Activated T-helper 9 cell treated with anti-CD3 and anti-CD28 coated beads, Interleukin-2, amount 50 U/mL, for 16 hours (primary cell): ENCODE measurements around the gene MYO16.

ENCODE experiments used
- DNase-seq: peaks from one replicate; pipeline ENCODE4 v3.0.0-alpha.2; 2020; ENCODE audit warnings: low read depth

Gene MYO16

DNA sequence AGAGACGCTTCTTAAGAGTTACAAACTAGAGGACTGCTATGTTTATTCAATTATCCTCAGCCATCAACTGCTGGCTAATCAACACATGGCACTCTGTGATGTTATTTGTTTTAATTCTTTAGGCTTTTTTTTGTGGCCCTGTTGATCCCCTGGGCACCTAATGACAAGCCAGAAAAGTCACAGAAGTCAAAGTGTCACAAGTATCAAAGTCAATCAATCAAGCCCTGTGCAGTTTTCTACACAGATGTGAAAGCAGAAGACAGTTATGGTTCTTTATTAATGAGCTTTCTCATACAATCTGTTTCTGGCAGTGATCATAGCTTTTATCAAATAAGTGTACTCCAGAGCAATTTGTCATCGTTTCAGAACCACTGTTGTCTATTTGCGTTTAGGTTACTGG lies 34.3 kb downstream of the MYO16 start:
- no peak for DNase-seq

DNA sequence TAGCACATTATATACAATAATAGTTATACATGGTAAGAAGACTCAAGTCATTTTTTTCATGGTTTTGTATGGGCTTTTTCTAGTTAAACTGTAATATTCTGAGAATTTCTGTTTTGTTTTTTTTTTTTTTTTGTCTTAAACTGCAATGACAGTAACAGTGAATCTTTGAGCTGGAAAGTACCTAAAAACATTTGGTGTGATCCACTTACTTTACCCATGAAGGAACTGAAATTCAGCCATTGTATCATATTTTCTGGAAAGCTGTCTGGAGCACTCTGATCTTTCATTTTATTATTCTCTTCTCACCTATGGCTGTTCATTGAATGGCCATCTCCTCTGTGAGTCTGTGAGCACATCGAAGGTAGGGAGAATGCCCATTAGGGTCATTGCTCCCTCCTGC lies 37.8 kb downstream of the MYO16 start:
- no peak for DNase-seq

DNA sequence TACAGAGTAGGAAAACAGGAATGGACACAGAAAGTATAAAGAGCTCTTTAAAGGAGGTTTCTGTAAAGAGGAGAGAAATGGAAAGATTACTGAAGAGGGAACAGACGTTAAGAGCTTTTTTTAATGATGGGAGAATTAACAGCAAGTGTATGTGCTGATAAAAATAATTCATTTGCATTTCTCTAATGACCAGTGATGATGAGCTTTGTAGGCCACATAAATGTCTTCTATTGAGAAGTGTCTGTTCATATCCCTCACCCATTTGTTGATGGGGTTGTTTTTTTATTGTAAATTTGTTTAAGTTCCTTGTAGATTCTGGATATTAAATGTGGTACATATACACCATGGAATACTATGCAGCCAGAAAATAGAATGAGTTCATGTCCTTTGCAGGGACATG lies 40.0 kb downstream of the MYO16 start:
- DNase-seq, result no peak

DNA sequence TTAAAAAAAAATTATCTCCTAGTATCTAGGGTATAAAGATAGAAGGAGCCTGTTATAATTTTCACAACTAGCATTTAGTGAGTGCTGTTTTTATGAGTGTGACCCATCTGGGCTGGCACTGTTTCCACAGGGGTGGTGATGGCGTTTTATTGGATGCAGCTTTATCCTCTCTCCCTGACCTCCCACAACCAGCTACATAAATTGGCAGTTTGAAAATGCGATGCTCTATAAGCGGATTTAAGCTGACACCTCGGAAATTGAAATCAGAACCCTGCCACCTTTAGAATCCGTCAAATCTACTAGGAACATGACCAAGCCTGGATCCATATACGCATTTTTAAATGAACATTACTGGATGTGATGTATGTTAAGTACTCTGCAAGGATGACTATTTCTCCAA lies 44.9 kb downstream of the MYO16 start:
- DNase-seq, result no peak

DNA sequence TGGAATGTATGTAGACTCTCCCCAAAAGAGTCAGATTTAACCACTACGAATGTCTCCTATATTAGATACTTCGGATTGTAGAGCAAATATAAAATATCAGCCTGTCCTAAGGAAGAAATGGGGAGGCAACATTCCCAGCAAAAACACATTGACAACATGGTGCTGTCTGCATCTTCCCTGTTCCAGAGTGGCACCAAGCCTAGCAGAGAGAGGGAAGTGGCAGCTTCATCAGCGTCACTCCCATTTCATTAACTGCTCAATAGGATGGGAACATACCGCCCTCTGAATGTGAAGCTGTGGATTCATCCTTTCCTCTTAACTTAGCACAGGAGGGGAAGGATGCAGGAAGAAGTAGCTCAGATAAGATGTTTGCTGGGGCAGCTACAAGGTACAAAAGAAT lies 45.4 kb downstream of the MYO16 start:
- no peak for DNase-seq

DNA sequence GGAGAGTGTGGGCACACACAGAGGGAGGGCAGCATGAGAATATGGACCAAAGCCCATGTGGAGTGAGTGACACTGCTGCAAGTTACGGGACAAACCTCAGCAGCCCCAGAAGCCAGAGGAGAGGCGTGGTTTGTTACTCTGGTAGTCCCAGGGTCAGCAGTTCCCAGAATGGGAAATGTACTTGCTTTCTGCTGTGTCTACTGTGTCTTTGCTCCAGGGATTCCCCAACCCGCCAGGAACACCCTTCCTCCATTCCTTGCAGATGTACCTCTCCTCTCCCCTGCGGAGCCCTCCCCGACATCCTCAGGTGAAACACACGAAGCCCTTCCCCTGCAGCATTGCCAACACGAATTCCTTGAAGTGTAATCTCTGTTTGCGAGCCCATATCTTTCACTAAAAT lies 47.2 kb downstream of the MYO16 start:
- DNase-seq, result no peak

DNA sequence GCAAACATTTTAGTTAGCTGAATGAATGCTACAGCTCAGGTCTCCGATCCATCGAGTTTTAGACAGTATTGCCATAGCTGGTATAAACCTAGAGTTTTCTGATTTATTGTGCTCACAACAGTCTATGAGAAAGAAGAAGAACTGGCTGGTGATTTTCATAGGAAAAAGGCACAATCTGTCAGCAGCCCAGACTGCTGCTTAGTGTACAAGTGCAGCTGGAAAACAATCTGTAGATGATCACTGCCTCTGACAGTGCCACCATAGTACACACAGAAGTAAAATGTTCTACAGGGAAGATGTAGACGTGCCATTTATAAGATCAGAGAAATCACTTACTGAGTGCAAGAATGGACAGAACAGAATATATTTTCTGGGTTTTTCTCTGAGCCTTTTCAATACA lies 48.4 kb downstream of the MYO16 start:
- no peak for DNase-seq

DNA sequence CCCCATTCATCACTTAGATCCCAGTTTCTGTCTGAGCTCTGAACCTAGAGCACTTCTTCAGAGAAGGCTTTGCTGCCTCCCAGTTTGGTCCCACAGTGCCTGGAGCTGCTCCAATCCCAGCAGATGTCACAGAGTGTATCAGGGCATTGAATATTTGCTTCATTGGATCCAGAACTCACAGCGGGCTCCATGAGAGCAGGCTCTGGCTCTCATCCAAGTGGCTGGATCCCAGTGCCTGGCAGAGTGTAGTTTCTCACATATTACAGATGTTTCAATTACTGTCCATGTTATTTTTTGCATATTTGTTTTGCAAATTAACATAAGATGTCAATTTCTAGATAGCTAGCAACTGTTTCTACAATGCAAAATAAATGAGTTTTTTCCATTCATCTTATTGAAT lies 50.6 kb downstream of the MYO16 start:
- DNase-seq, result no peak

DNA sequence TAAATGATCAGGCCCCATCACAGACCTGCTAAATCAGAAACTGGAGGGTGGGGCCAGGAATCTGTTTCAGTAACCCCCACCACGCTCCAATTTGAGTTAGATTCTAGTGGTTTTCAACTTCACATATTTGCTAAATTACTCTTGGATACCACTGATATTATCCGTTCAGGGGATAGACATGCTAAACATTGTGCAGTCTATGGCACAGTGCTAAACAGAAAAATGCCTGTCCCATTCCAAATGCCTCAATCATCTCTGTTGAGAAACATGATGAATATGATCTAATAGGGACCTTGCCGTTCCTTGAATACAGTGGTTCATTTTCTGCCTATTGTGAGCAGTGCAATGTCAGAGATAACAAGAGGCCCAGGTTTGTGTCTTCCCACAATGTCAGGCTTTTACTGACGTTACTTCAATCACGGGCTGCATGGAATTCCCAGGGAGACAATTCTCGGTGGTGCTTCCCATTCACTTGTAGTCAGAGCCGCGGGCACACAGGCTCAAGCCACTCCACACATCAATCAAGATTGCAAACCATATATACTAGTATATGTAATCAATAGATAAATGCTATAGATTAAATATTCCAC lies 52.7 kb downstream of the MYO16 start:
- no peak for DNase-seq

DNA sequence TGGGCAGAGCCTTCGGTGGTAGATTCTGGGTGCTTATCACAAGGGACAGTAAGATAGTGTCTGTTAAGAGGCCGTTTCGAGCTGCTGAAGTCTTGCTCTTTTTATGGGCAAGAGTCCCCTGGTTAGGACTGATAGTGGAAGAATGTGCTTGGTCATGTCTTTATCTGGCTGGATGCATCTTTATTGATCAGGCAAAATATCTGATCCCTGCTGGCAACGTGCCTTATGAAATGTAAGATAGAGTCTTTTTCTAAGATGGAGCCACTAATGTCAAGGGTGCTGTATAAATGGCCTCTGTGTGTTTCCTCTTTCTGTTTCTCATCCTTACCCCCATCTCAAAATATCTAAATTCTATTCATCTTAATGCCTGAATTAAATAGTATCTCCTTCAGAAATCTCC lies 53.3 kb downstream of the MYO16 start:
- no peak for DNase-seq

DNA sequence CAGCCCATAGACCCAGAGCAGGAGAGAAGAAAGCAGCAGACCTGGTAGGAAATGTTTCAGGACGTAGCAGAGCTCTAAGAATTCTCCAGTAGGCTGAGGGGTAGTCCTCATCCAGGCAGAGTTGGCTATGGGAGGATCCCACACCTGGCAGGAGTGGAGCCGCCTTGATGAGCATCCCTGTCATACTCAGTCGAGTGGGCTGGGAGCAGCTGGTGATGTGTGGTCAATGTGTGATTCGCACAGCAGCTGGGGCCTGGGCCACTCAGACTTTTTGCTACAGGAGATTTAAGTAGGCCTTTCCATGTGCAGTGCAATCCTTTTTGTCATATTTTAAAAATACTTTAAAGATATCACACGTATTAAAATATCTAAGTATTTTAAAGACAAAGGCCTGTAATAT lies 56.6 kb downstream of the MYO16 start:
- DNase-seq, result no peak

DNA sequence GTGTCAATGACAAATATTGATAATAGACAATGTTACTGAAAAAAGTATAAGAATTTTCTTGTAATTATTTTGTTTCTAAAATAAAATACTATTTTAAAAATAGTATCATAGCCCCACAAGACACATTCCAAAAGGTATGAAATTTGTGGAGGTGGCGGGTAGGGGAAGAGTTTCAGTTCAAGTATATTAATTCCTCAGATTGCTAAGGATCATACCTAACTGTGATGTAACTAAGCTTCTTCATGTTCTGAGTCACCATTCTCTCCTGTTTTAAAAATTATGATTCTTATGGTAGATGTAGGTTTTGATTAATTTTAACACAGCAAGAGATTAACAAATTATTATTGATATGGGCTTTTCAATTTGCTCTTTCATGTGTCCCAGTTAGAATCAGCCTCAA lies 61.3 kb downstream of the MYO16 start:
- DNase-seq, result no peak

DNA sequence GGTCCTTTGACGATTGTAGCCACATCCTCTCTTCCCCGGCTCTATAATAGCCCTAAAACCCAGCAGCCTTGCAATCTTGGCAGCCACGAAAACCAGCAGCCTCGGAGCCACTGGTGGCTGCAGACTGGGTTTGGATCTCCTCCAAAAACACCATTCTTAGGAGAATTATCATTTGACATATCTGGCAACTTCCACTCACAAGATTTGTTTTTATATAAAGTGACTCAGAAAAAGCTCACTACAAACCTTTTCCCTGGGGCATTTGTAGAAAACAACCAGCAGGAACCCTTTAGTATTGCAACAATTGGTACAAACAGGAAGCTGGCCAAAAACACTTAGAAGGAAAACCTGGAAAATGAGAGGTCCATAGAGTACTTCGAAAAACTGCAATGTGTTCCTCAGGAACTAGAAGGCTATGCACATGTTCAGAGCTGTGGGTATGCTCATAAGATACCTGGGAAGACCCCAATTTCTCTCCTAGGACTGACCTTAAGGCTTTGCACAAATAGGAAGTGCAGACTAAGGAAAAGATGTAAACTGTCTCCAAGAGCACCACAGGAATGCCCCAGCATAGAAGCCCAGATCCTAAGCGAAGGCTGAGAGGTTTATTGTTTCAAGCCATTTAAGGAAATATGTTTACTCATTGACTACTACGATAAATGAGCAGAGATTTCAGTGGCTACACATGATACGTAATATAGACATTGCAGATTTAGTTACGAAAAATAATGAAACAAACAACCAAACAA lies 71.2 kb downstream of the MYO16 start:
- DNase-seq, result no peak

DNA sequence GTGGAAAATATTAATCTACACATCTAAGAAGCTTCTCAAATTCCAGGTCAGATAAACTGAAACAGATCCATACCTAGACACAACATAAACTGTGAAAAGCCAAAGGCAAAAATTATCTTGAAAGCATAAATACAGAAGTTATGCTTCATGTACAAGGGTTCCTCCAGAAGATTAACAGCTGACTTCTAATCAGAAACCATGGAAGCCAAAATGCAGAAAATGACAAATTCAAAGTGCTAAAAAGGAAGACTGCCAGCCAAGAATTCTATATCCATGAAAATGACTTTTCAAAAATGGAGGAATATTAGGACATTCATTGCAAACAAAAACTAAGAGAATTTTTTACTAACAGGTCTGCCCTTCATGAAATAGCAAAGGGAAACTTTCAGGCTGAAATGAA lies 72.8 kb downstream of the MYO16 start:
- DNase-seq, result no peak

DNA sequence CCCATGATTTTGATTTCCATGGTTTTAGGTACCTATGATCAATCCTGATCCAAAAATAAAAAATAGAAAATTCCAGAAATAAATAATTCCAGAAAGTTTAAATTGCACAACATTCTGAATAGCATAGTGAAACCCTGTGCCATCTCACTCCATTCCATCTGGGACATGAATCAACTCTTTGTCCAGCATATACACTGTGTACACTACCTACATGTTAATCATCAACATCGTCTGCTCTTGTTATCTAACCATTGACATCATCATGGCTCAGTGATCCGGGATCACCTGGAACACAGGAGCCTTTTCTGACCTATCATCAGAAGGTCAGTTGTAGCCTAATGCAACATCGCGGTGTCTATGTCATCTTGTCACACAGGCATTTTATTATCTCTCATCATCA lies 75.6 kb downstream of the MYO16 start:
- DNase-seq, result no peak

DNA sequence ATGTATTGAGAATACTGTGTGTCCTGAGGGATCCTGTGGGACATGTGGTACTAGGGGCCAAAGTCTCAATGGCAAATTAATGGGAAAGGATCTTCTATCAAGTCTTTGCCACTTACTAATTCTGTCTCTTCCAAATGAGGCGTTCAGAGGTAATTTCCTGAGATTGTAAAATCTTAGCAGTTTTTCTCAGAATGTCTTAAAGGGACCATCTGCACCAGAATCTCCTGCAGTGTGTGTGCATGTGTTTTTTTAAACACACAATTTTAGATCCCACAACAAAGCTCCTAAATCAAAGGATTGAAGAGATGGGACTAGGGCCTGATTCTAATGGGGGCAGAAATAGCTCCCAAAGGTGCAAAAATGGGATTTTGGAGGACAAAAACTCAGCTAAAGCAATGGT lies 78.2 kb downstream of the MYO16 start:
- DNase-seq, result no peak

DNA sequence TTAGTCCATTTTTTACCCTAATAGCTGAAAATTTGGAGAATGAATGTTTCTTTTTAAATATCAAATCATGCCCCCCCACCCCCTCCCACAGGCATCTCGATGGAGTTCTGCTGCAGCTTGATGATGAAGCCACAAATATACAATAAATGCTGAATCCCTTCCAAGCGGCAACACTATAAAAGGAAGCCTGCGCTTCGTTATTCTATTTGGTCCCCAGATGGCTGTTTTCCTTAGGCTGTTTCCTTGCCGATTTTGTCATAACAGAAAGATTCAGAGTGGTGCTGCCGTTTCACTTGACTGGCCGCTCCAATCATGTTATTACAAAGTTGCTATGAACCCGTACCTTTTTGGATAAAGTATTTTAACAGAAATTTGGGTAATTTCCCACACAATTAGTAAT lies 79.5 kb downstream of the MYO16 start:
- no peak for DNase-seq

DNA sequence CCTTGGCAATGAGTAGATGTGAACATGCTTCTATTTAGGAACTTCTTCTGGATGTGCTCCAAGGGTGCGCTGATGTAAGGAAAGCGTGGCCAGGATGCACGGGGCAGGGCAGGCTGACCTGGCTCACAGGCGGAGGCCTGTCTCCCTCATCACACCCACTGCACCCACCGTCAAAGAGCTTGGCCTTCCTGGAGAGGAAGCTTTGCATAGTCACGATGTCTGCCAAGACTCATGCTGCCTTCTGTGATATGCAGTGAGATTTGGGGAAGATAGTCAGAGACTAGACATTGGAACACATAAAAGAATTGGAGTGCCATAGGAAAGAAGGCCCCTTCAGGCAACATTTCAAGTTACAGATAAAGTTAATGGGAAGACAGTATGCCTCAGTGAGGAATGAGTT lies 82.0 kb downstream of the MYO16 start:
- DNase-seq, result no peak

DNA sequence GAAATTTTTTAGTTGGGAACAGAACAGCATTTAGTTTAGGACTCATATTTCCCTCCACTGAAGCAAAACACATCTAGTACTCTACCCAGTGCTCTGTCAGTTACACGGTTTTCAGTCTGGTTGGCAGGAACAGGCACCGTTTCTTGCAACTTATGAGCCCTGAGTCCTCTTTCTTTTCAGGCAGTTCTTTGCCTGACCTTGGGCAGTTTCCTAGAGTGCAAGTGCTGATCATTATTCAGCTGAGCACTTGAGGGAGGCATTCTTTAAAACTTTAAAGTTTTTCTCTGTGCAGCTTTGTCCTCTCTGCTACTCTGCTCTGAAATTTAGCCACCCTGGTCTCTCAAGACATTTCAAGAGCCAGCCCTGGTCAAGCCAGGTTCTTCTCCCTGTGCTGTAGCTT lies 96.1 kb downstream of the MYO16 start:
- DNase-seq, result no peak

DNA sequence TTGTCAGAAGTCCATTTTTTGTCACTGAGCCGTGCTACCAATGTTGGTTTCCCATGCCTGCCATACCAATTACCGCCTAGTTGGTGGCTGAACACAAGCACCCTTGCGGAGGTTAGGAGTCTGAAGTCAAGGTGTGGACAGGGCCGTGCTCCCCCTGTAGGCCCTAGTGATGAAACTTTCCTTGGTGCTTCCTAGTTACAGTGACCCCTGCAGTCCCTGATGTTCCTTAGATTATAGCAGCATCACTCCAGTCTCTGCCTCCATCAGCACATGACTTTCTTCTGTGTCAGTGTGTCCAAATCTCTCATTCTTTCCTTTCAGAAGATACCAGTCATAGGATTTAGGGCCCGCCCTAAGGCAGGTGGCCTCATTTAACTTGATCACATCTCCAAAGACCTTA lies 99.0 kb downstream of the MYO16 start:
- no peak for DNase-seq

DNA sequence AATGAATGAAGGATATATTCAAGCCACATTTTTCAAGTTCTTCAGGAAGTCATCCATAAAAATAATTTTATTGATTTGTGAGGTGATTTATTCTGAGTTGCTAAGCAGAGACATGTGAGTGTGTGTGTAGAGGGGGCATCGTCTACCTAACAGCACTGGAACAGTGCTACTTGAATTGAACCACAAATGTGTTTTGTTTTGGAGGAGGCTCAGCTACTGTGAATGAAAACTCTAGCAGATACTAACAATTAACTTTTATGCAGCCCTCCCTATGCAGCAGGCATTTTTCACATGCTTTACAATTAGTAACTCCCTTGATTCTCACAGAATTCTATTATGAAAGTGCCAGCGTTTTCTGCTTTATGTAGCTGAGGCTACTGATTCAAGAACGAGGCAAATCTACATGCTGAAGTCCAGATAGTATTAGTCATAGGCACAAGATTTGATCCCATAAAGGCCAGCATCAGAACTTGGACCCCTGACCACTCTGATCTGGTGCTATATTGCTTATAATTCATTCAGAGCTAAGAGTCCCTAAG lies 103.7 kb downstream of the MYO16 start:
- no peak for DNase-seq

DNA sequence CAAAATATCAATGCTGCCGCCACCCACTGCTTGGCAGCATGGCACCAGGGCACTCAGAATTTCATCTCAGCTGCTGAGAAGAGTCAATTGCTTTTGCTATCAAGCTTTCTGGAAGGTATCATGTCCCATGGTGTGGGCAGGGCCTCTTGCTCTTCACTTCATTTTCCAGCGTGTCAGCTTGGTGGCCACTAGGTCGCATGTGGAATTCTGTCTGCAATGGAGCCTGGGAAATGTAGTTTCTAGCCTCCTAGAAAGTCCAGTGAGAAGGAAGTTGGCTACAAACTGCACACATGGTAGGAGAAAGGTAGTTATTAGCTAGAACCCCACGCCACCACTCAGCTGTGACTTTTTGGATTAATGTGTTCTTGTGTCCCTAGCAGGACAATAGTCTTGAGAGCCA lies 105.3 kb downstream of the MYO16 start:
- no peak for DNase-seq

DNA sequence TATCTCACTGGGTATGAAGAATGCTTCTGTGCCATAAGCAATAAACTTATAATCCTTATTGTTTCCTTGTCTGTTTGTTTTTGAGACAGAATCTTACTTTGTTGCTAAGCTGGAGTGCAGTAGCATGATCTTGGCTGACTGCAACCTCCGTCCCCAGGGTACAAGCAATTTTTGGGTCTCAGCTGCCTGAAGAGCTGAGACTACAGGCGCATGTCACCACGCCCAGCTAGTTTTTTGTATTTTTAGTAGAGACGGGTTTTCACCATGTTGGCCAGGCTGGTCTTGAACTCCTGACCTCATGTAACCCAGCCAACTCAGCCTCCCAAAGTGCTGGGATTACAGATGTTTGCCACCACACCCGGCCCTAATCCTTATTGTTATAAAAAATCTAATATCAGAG lies 112.5 kb downstream of the MYO16 start:
- no peak for DNase-seq
